Aorta (tissue), 5 donors: Measurements from ENCODE around the gene DCK. TPM values are rescaled to one million over a fixed set of nuclear protein-coding genes. Genes with fewer than 3 reads are reported as not detected.
"Not testable (repeated sequence)": the region's sequence is repeated elsewhere in the genome, so short reads cannot be mapped to it uniquely, and the experiment has no call there.

Experiments used
- ATAC-seq: fragments of 200-7000 bp; cut with Tn5 transposase; one replicate; pipeline ENCODE4 v1.9.1; 2022; ENCODE audit warnings: moderate library complexity; ENCODE audit not compliant: low FRiP score
- DNase-seq, 2 donors: peaks; one replicate each; pipeline ENCODE4 v3.0.0-alpha.2; 2020
- H3K27ac ChIP-seq, 2 donors: one replicate each; pipeline ENCODE4 v1.5.1; 2013; ENCODE audit warnings: low read length in 2 of 2, mild to moderate bottlenecking in 2 of 2, moderate library complexity in 2 of 2, control low read depth in 1 of 2, inconsistent platforms in 1 of 2, low read depth in 1 of 2
- H3K27me3 ChIP-seq, 2 donors: one replicate each; pipeline ENCODE4 v1.6.1; 2013; ENCODE audit warnings: control low read depth in 1 of 2, low read length in 1 of 2, mild to moderate bottlenecking in 1 of 2, moderate library complexity in 1 of 2; ENCODE audit not compliant: insufficient read depth in 2 of 2, control insufficient read depth in 1 of 2
- H3K36me3 ChIP-seq, 2 donors: one replicate each; pipeline ENCODE4 v1.6.1; 2013; ENCODE audit warnings: control low read depth in 1 of 2, low read length in 1 of 2, mild to moderate bottlenecking in 1 of 2; ENCODE audit not compliant: insufficient read depth in 2 of 2, control insufficient read depth in 1 of 2
- H3K4me1 ChIP-seq, 2 donors: one replicate each; pipeline ENCODE4 v1.6.1; 2013; ENCODE audit warnings: low read length in 2 of 2, control low read depth in 1 of 2, mild to moderate bottlenecking in 1 of 2, moderate library complexity in 1 of 2; ENCODE audit not compliant: insufficient read depth in 2 of 2, control insufficient read depth in 1 of 2
- H3K4me3 ChIP-seq, 2 donors: one replicate each; pipeline ENCODE4 v1.5.1; 2013; ENCODE audit warnings: low read length in 2 of 2, control low read depth in 1 of 2, mild to moderate bottlenecking in 1 of 2
- H3K9me3 ChIP-seq: one replicate; pipeline ENCODE4 v1.6.1; 2013; ENCODE audit warnings: mild to moderate bottlenecking, low read length; ENCODE audit not compliant: control insufficient read depth
- WGBS, 2 donors: extraction: QIAGEN DNeasy Blood & Tissue Kit; methylation state at CpG; one replicate each; pipeline ENCODE4 v1.1.7; 2013; 5-methylcytosine and 5-hydroxymethylcytosine counted together
- intact Hi-C, 2 donors: fragments of 100-400 bp; cut with DNase I; formaldehyde crosslinking; loops; one replicate each; pipeline versions ENCODE4 v1.14.2 to v1.15.0; 2022
- polyA plus RNA-seq, 2 donors: library from polyadenylated mRNA; stranded (reverse); fragments of 200-250 nt; gene quantifications; one replicate each; pipeline ENCODE4 v1.2.3, GENCODE V29; 2013
- total RNA-seq, 2 donors: library from RNA; stranded (reverse); fragmentation: NEBNext Ultra II Directional; extraction: Animal tissue kit (Norgen Biotek cat#: 25700); gene quantifications; one replicate each; pipeline ENCODE4 v1.2.1, GENCODE V29; 2021
- donor health status: healthy with polysubstance abuse.
- donor health status: Bipolar disorder and iron deficiency.
- donor health status: DM: no; HTN: no; CAD: no.
- donor health status: DM: no; HTN: no; CAD: no.
- donor health status: DM: yes; HTN: yes; CAD: no.

DCK gene
- total and polyA plus RNA-seq, 4 donors: 7.5 to 21.0 (median 10.9) TPM

GRCh38 chr4:71006203-71006907 is 12.9 kb downstream of the DCK start:
- Histone ChIP-seq H3K4me1 (no peaks in the 10 kb centered on the region), H3K36me3 (no peaks in the 10 kb centered on the region), H3K27ac (no peak overlapping the region), H3K4me3 (no peak overlapping the region), H3K27me3 (no peaks in the 10 kb centered on the region), H3K9me3 (no peaks in the 10 kb centered on the region)
- WGBS, 2 donors: 89 to 90% methylated on average over 6 of the region's 6 CpGs
- ATAC-seq (no peak), DNase-seq (no peak)
- intact Hi-C loops: loop anchor here in 1 of 2 donors (5.0 kb wide), 1 partner anchor 409 kb away; no protein-coding TSS in a partner anchor

- H3K27me3 ChIP-seq: no peaks in the 10 kb centered on the region
- WGBS, 2 donors: 97 to 99% methylated on average over 2 of the region's 2 CpGs
- intact Hi-C loops: loop anchor here in 1 of 2 donors (5.0 kb wide), 1 partner anchor 411 kb away; no protein-coding TSS in a partner anchor
- H3K9me3 ChIP-seq: no peaks in the 10 kb centered on the region
- H3K36me3 ChIP-seq: no peaks in the 10 kb centered on the region
- no peaks in the 10 kb centered on the region for H3K4me1 ChIP-seq
- DNase-seq (no peak), ATAC-seq (no peak)
- no peak overlapping the region for H3K27ac ChIP-seq
- no peak overlapping the region for H3K4me3 ChIP-seq
These were observed 14.7 kb downstream of the DCK start for GRCh38 chr4:71008196-71008595.

GRCh38 chr4:71009086-71009485 is 15.6 kb downstream of the DCK start:
- 62 to 67% methylated on average over 3 of the region's 3 CpGs for WGBS, 2 donors
- Histone ChIP-seq H3K4me3 (no peak overlapping the region), H3K36me3 (no peaks in the 10 kb centered on the region), H3K9me3 (no peaks in the 10 kb centered on the region), H3K4me1 (no peaks in the 10 kb centered on the region), H3K27me3 (no peaks in the 10 kb centered on the region), H3K27ac (no peak overlapping the region)
- DNase-seq (no peak), ATAC-seq (no peak)
- intact Hi-C loops: loop anchor here in 1 of 2 donors (5.0 kb wide), 1 partner anchor 412 kb away; no protein-coding TSS in a partner anchor

DNA sequence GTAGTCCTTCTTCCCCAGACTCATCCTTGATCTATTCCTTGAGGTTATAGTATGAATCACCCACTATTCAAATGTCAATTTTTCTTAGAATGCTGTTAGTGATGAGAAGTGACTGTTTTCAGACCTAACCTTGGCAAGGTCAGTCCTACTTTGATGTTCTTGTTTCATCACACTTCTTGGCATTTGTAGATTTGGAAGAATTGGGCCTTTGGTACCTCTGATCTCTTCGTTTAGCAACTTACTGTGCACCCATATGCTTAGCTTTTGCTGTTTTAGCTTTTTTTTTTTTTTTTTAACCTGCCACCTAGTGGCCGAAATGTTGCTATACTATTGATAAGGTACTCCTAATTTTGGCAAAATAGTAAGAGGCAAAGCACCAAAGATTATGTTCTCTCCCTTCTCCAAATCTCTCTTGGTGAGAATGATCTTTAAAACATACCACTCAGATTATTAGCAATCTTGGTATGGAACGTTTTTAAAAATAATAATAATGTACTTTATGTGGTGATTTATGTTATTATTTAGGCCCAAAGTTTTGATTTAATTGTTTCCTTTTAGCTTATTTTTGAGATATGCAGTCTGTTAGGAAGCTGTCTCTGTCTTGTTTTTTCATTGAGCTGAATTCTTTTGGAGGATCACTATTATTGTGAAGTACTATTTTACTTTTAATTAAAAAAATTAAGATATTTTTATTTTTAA is 16.6 kb downstream of the DCK start:
- 3 to 4% methylated on average over 3 of the region's 3 CpGs for WGBS, 2 donors
- H3K36me3 ChIP-seq: no peaks in the 10 kb centered on the region
- H3K9me3 ChIP-seq: no peaks in the 10 kb centered on the region
- intact Hi-C loops: loop anchor here in 1 of 2 donors (5.0 kb wide), 1 partner anchor 413 kb away; no protein-coding TSS in a partner anchor
- H3K4me3 ChIP-seq: no peak overlapping the region
- no peak for ATAC-seq
- no peaks in the 10 kb centered on the region for H3K27me3 ChIP-seq
- H3K4me1 ChIP-seq: no peaks in the 10 kb centered on the region
- no peak overlapping the region for H3K27ac ChIP-seq
- no peak for DNase-seq

DNA sequence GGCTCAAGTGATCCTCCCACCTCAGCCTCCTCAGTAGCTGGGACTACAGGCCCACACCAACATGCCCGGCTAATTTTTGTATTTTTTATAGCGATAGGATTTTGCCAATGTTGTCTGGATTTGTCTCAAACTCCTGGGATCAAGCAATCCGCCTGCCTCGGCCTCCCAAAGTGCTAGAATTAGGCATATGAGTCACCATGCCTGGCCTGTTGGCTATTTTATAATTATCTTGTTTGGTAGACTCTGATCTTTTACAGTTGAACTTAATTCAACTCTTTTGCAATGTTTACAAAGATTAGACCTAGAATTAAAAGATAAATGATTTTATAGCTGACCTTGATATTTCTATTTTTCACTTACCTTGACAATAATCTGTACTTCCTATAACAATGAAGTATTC is 18.0 kb downstream of the DCK start:
- intact Hi-C loops: no loop called here
- Histone ChIP-seq H3K4me3 (no peak overlapping the region), H3K27me3 (no peaks in the 10 kb centered on the region), H3K36me3 (no peaks in the 10 kb centered on the region), H3K4me1 (no peaks in the 10 kb centered on the region), H3K27ac (no peak overlapping the region), H3K9me3 (no peaks in the 10 kb centered on the region)
- WGBS, 2 donors: 81 to 91% methylated on average over 4 of the region's 4 CpGs
- DNase-seq (no peak), ATAC-seq (no peak)

DNA sequence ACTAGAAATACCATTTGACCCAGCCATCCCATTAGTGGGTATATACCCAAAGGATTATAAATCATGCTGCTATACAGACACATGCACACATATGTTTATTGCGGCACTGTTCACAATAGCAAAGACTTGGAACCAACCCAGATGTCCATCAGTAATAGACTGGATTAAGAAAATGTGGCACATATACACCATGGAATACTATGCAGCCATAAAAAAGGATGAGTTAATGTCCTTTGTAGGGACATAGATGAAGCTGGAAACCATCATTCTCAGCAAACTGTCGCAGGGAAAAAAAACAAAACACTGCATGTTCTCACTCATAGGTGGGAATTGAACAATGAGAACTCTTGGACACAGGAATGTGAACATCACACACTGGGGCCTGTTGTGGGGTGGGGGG is 23.9 kb downstream of the DCK start:
- 97 to 98% methylated on average over 2 of the region's 2 CpGs for WGBS, 2 donors
- H3K27ac ChIP-seq, ATAC-seq, H3K4me3 ChIP-seq, H3K36me3 ChIP-seq, H3K9me3 ChIP-seq, H3K4me1 ChIP-seq, H3K27me3 ChIP-seq, DNase-seq, intact Hi-C loops: not testable (repeated sequence)

DNA sequence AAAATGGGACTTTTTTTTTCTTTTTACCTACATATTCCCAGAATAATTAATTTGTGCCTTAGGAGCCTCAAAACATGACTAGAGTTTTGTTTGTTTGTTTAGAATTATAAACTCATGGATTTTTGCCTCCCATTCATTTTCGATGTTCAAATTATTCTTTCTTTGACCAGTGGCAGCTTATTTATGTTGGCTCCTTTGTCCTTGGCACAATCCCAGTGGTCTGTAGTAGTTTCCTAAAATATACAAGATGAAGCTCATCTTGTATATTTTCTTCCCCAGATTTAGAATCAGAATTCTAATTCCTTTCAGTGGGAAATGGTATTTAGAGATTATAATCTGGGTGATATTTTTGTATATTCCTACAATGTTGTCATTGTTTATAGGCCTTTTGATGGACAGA is 27.2 kb downstream of the DCK start:
- intact Hi-C loops: no loop called here
- DNase-seq (no peak), ATAC-seq (no peak)
- no peaks in the 10 kb centered on the region for H3K36me3 ChIP-seq
- H3K4me3 ChIP-seq: no peak overlapping the region
- H3K9me3 ChIP-seq: no peaks in the 10 kb centered on the region
- no peak overlapping the region for H3K27ac ChIP-seq
- H3K27me3 ChIP-seq: no peaks in the 10 kb centered on the region
- 7% methylated on average over 1 of the region's 1 CpG for WGBS, 2 donors
- no peaks in the 10 kb centered on the region for H3K4me1 ChIP-seq

GRCh38 chr4:71025654-71026053 is 32.2 kb downstream of the DCK start:
- Histone ChIP-seq H3K9me3 (no peaks in the 10 kb centered on the region), H3K4me3 (no peak overlapping the region), H3K27ac (no peak overlapping the region), H3K27me3 (no peaks in the 10 kb centered on the region), H3K4me1 (no peaks in the 10 kb centered on the region), H3K36me3 (no peaks in the 10 kb centered on the region)
- ATAC-seq (no peak), DNase-seq (no peak)
- intact Hi-C loops: no loop called here
- WGBS, 2 donors: 81 to 83% methylated on average over 3 of the region's 3 CpGs

GRCh38 chr4:71026086-71026485 is 32.6 kb downstream of the DCK start:
- no peak overlapping the region for H3K27ac ChIP-seq
- no peaks in the 10 kb centered on the region for H3K4me1 ChIP-seq
- intact Hi-C loops: no loop called here
- ATAC-seq (no peak), DNase-seq (no peak)
- 48 to 50% methylated on average over 2 of the region's 2 CpGs for WGBS, 2 donors
- no peaks in the 10 kb centered on the region for H3K9me3 ChIP-seq
- no peaks in the 10 kb centered on the region for H3K27me3 ChIP-seq
- H3K36me3 ChIP-seq: no peaks in the 10 kb centered on the region
- H3K4me3 ChIP-seq: no peak overlapping the region
